ENCODE data around the gene GET4.
A peak's percentile ranks its signal among the peaks of the same experiment; 100 is the strongest.

Gene GET4

DNA sequence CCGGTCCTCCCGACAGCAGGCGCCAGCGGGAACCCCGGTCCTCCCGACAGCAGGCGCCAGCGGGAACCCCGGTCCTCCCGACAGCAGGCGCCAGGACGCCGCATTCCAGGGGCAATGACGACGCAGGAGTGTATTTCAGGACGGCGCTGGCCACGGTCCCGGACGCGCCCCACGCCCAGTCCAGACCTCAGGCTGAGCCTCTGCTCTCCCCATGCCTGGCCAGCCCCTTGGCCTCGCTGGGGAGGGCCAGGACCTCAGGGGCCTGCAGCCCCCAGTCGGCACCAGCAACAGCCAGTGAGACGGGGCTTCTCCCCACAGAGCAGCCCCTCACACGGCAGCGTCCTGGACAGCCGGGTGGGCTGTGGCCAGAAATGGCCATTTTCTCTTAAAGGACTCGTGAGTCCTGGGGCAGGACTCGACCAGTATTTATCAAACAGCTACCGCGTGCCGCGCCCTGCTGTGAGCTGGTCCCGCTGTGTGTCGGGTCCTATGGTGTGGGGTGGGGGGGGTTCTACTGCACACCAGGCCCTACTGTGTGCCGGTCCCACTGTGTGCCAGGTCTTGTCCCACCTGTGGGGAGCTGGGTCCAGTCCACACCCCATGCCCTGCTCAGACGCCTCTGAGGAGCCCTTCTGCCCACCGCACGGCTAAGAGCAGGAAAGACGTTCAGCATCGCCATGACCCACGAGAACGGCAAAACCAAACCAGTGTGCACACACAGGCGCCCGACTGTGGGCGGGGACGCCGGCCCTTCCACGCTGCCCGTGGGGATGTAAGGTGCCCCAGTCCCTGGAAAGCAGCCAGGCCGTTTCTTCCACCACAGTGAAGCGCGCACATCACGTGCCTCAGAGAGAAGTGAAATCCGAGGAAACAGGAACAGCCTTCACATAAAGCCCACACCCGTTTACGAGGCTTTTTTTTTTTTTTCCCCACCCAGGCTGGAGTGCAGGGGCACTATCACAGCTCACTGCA, 33.3 kb downstream of the GET4 start:
- no peak for DNase-seq (ENCODE audit: low read depth)
- TF ChIP-seq CTCF (IDR thresholded peaks at IDR 0.05; ENCODE audit: low read depth, low read length, missing control alignments): no peak
- peak overlapping the region; percentile 21 for H3K4me3 ChIP-seq (ENCODE audit: low read depth, low read length)

DNA sequence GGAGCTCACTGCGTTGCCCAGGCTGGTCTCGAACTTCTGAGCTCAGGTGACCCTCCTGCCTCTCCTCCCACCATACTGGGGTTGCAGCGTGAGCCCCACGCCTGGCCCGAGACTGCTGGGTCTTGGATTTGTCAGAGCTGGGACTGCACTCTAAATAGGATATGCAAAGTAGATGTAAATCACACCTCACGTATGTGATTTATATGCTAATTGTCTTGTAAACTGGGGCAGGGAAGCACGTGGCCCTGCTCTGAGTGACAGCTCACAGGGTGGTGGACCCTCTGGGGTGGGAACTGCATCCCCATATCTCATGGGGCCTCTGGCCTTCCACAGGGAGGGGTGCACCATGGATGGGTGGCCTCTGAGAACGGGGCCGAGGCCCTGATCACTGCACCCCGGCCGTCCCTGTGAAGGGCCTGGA, 34.1 kb downstream of the GET4 start:
- DNase-seq (ENCODE audit: low read depth): no peak
- TF ChIP-seq CTCF (IDR thresholded peaks at IDR 0.05; ENCODE audit: low read depth, low read length, missing control alignments): no peak
- H3K4me3 ChIP-seq (ENCODE audit: low read depth, low read length): no peak overlapping the region

DNA sequence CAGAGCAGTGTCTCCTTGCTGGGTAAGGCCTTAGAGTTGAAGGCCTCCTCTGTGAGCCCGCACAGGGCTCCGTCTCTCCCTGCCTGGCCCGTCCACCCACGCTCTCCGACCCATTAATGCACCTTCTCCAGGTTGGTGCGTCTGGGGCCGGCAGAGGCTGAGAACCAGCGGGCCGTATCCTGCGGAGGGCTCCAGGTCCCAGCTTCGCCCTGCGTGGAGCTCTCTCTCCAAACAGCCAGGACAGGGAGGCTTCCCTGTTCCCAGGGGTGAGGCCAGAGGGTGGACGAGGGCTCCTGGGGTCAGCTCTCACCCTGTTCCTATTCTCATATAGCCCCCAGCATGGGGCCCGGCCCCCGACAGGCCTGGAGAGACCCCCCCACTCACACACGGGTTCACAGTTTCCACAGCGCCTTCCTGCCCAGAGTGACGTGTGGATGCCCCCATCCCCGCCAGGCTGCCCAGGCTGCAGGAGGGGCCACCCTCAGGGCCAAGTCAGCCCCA, 34.6 kb downstream of the GET4 start:
- DNase-seq (ENCODE audit: low read depth): no peak
- H3K4me3 ChIP-seq (ENCODE audit: low read depth, low read length): no peak overlapping the region
- TF ChIP-seq CTCF (IDR thresholded peaks at IDR 0.05; ENCODE audit: low read depth, low read length, missing control alignments): no peak

GRCh38 chr7:911791-912480, 35.6 kb downstream of the GET4 start:
- no peak for DNase-seq (ENCODE audit: low read depth)
- no peak overlapping the region for H3K4me3 ChIP-seq (ENCODE audit: low read depth, low read length)
- TF ChIP-seq CTCF (IDR thresholded peaks at IDR 0.05; ENCODE audit: low read depth, low read length, missing control alignments): no peak

GRCh38 chr7:913736-914520, 37.6 kb downstream of the GET4 start:
- no peak for TF ChIP-seq CTCF (IDR thresholded peaks at IDR 0.05; ENCODE audit: low read depth, low read length, missing control alignments)
- H3K4me3 ChIP-seq (ENCODE audit: low read depth, low read length): no peak overlapping the region
- no peak for DNase-seq (ENCODE audit: low read depth)

DNA sequence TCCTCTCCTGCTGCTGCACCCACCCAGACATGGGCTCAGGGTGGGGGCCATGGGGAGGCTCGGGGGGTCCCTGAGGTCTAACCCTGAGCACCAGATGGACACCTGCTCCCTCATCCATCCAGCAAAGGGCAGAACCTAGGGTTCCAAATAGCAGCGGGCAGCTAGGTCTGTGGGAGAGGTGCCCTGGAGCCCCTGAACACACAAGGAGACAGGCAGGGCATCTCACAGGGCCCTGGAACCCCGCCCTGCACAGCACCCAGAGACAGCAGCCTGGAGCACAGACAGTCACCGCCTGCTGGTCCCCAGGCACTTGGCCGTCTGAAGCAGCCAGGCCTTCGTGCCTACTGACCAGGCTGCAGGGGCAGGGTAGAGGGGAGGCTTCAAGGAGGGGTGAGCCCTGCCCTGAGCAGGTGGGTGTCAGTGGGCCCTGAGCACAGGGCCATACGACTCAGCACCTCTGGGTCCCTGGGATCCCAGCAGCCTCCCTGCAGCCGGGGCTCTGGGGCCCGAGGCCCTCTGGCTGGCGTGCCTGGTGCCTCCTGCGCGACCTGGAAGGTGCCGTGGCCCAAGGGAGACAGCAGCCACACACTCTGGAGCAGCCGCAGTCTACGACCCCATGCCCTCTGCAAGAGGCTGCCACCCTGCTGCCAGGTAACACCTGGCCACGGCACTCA, 38.3 kb downstream of the GET4 start:
- no peak overlapping the region for H3K4me3 ChIP-seq (ENCODE audit: low read depth, low read length)
- DNase-seq (ENCODE audit: low read depth): no peak
- no peak for TF ChIP-seq CTCF (IDR thresholded peaks at IDR 0.05; ENCODE audit: low read depth, low read length, missing control alignments)
